ENCODE measurements around the gene DHH.
A peak's percentile ranks its signal among the peaks of the same experiment; 100 is the strongest.

DHH gene

DNA sequence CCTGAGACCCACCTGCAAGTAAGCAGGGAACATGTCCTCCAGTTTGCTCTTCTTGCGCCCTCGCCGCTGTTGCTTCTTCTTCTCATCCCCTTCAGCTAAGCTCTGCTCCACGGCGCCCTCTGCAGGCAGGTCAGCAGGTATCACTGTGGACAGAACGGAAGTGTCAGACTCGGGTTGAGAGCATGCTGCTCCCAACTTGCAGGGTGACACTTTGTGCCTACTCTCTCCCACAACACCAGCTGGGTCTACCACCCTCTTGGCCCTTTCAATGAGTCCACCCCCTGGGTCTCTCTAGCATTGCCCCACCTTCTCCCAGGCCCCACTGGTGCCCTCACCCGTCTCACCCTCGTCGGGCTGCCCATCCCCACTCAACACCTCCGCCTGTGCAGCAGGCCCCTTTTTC, 50.7 kb downstream of the DHH start:
- TF ChIP-seq REST (IDR thresholded peaks at IDR 0.05; ENCODE audit: insufficient replicate concordance, low read depth) (no peak), GABPA (IDR thresholded peaks at IDR 0.05; ENCODE audit: low read depth) (no peak), POLR2AphosphoS5 (IDR thresholded peaks at IDR 0.05; ENCODE audit: low read depth) (peak; percentile 32; the same call in 1 of the 2 replicates), SPI1 (IDR thresholded peaks at IDR 0.05; ENCODE audit: borderline replicate concordance, low read depth) (peak; percentile 73; the same call in 1 of the 2 replicates)
- TF ChIP-seq, protein P1, sequence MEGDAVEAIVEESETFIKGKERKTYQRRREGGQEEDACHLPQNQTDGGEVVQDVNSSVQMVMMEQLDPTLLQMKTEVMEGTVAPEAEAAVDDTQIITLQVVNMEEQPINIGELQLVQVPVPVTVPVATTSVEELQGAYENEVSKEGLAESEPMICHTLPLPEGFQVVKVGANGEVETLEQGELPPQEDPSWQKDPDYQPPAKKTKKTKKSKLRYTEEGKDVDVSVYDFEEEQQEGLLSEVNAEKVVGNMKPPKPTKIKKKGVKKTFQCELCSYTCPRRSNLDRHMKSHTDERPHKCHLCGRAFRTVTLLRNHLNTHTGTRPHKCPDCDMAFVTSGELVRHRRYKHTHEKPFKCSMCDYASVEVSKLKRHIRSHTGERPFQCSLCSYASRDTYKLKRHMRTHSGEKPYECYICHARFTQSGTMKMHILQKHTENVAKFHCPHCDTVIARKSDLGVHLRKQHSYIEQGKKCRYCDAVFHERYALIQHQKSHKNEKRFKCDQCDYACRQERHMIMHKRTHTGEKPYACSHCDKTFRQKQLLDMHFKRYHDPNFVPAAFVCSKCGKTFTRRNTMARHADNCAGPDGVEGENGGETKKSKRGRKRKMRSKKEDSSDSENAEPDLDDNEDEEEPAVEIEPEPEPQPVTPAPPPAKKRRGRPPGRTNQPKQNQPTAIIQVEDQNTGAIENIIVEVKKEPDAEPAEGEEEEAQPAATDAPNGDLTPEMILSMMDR (IDR thresholded peaks at IDR 0.05; ENCODE audit: insufficient read depth, low read length): peak; percentile 88
- Histone ChIP-seq H3K27ac (replicated peaks) (no peak overlapping the region), H3K27me3 (ENCODE audit: insufficient read depth, poor library complexity, severe bottlenecking) (no peaks in the 10 kb centered on the region), H3K4me3 (replicated peaks; ENCODE audit: insufficient read depth, low read length) (no peak overlapping the region)
- peak in 1 of 2 experiments; percentile 86 for DNase-seq (ENCODE audit: low read depth in 1 of 2, low spot score in 1 of 2)

- H3K27ac ChIP-seq (replicated peaks): no peak overlapping the region
- H3K27me3 ChIP-seq (ENCODE audit: insufficient read depth, poor library complexity, severe bottlenecking): no peaks in the 10 kb centered on the region
- no peak overlapping the region for H3K4me3 ChIP-seq (replicated peaks; ENCODE audit: insufficient read depth, low read length)
- TF ChIP-seq GABPA (IDR thresholded peaks at IDR 0.05; ENCODE audit: low read depth) (no peak), REST (IDR thresholded peaks at IDR 0.05; ENCODE audit: insufficient replicate concordance, low read depth) (no peak), POLR2AphosphoS5 (IDR thresholded peaks at IDR 0.05; ENCODE audit: low read depth) (no peak), SPI1 (IDR thresholded peaks at IDR 0.05; ENCODE audit: borderline replicate concordance, low read depth) (no peak)
- TF ChIP-seq, protein P1 (IDR thresholded peaks at IDR 0.05; ENCODE audit: insufficient read depth, low read length): no peak
- no peak for DNase-seq (ENCODE audit: low read depth in 1 of 2, low spot score in 1 of 2)
These were observed 51.4 kb downstream of the DHH start for GRCh38 chr12:49043241-49043640.

DNA sequence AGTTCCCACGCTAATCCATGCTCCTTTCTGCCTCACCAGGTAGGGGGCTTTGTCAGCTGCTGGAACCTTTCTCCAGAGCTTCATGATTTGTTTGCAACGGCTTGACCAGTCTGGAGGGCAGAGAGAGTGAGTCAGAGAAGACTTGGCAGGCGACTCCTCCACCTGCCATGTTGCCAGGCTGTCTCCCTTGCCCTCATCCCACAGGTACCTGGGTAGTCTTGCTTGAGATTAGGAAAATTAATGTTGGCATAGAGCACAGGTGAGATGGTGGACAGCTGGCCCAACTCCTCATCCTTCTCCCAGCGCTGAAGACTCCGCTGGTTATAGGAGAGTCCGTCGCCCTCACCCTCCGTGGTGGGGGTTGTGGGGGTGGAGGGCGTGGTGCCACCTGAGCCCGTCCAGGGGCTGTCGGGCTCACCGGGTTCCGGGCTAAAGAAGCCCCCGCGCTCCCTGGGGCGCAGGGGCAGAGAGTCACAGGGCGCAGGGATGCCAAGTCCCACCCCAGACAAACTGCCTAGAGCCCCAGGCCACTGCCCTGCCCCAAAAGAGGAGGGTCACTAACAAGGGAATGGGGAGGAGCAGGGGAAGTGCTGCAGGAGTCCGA, 52.6 kb downstream of the DHH start:
- H3K27ac ChIP-seq (replicated peaks): no peak overlapping the region
- no peak for DNase-seq (ENCODE audit: low read depth in 1 of 2, low spot score in 1 of 2)
- no peak overlapping the region for H3K4me3 ChIP-seq (replicated peaks; ENCODE audit: insufficient read depth, low read length)
- TF ChIP-seq GABPA (IDR thresholded peaks at IDR 0.05; ENCODE audit: low read depth) (no peak), REST (IDR thresholded peaks at IDR 0.05; ENCODE audit: insufficient replicate concordance, low read depth) (no peak), POLR2AphosphoS5 (IDR thresholded peaks at IDR 0.05; ENCODE audit: low read depth) (no peak), SPI1 (IDR thresholded peaks at IDR 0.05; ENCODE audit: borderline replicate concordance, low read depth) (no peak)
- TF ChIP-seq, protein P1 (IDR thresholded peaks at IDR 0.05; ENCODE audit: insufficient read depth, low read length): no peak
- H3K27me3 ChIP-seq (ENCODE audit: insufficient read depth, poor library complexity, severe bottlenecking): no peaks in the 10 kb centered on the region

Data from HL-60 (cell line).